GM12865 (cell line): Measurements from ENCODE around the gene CFAP77.

ENCODE experiments used
- DNase-seq: peaks from one replicate; pipeline ENCODE4 v3.0.0; 2010; ENCODE audit warnings: low read depth
- H3K4me3 ChIP-seq: 2 replicates; pipeline ENCODE4 v1.5.1; 2011; ENCODE audit warnings: mild to moderate bottlenecking, low read depth, low read length, control low read depth
- CTCF ChIP-seq: IDR thresholded peaks from 2 replicates; pipeline ENCODE4 v1.5.1; 2011; ENCODE audit warnings: low read length, control low read depth, low read depth, inconsistent platforms; ENCODE audit not compliant: insufficient read depth; ENCODE audit errors: missing control alignments

Gene CFAP77

GRCh38 chr9:132430998-132431397, 21.0 kb downstream of the CFAP77 start:
- TF ChIP-seq CTCF = no peak
- DNase-seq = no peak
- H3K4me3 ChIP-seq = no peak overlapping the region

- no peak for DNase-seq
- TF ChIP-seq CTCF = no peak
- H3K4me3 ChIP-seq = no peak overlapping the region
Measured at GRCh38 chr9:132434881-132435280, 24.9 kb downstream of the CFAP77 start.

- no peak for DNase-seq
- no peak overlapping the region for H3K4me3 ChIP-seq
- no peak for TF ChIP-seq CTCF
Measured at GRCh38 chr9:132439153-132439552, 29.1 kb downstream of the CFAP77 start.

GRCh38 chr9:132440735-132441134, 30.7 kb downstream of the CFAP77 start:
- no peak for DNase-seq
- TF ChIP-seq CTCF = no peak
- no peak overlapping the region for H3K4me3 ChIP-seq

GRCh38 chr9:132441404-132441803, 31.4 kb downstream of the CFAP77 start:
- no peak overlapping the region for H3K4me3 ChIP-seq
- DNase-seq = no peak
- no peak for TF ChIP-seq CTCF

GRCh38 chr9:132443951-132444607, 34.1 kb downstream of the CFAP77 start:
- no peak for DNase-seq

More at GRCh38 chr9:132443951-132444607, 34.1 kb downstream of the CFAP77 start:
- no peak for TF ChIP-seq CTCF
- no peak overlapping the region for H3K4me3 ChIP-seq
